Neural cell (in vitro differentiated cells): ENCODE measurements around the gene SYT6.

ENCODE experiments used
- EP300 ChIP-seq: fragments of 450-650 bp; conservative IDR thresholded peaks from 2 replicates; pipeline ENCODE4 v1.6.1; 2014; ENCODE audit warnings: antibody characterized with exemption, mild to moderate bottlenecking, moderate library complexity; ENCODE audit not compliant: poor library complexity, severe bottlenecking
- EZH2 ChIP-seq: fragments of 200-600, 300-800 bp; shearing (Covaris generic), sonication (generic); IDR thresholded peaks from 2 replicates; pipeline ENCODE4 v1.6.1; 2014; ENCODE audit warnings: antibody characterized with exemption, low read length, borderline replicate concordance, mild to moderate bottlenecking; ENCODE audit not compliant: insufficient read depth, poor library complexity, severe bottlenecking
- MXI1 ChIP-seq: fragments of 450-650 bp; conservative IDR thresholded peaks from 2 replicates; pipeline ENCODE4 v1.6.1; 2014; ENCODE audit warnings: antibody characterized with exemption, mild to moderate bottlenecking; ENCODE audit not compliant: poor library complexity, severe bottlenecking
- POLR2AphosphoS5 ChIP-seq: IDR thresholded peaks from 2 replicates; pipeline ENCODE4 v1.6.1; 2012
- RAD21 ChIP-seq: fragments of 450-650 bp; conservative IDR thresholded peaks from 2 replicates; pipeline ENCODE4 v1.6.1; 2014; ENCODE audit warnings: antibody characterized with exemption, mild to moderate bottlenecking, moderate library complexity
- SMC3 ChIP-seq: fragments of 450-650 bp; conservative IDR thresholded peaks from 2 replicates; pipeline ENCODE4 v1.6.1; 2014; ENCODE audit warnings: antibody characterized with exemption, mild to moderate bottlenecking, moderate library complexity; ENCODE audit not compliant: poor library complexity
- TAF1 ChIP-seq: IDR thresholded peaks from 2 replicates; pipeline ENCODE4 v1.6.1; 2012; ENCODE audit warnings: low read depth
- TF ChIP-seq, protein P1 (sequence below): fragments of 450-650 bp; IDR thresholded peaks from 2 replicates; pipeline ENCODE4 v1.5.1; 2014; ENCODE audit warnings: antibody characterized with exemption, mild to moderate bottlenecking, moderate library complexity; ENCODE audit not compliant: poor library complexity, severe bottlenecking
- TF ChIP-seq, protein P2 (sequence below): IDR thresholded peaks from 2 replicates; pipeline ENCODE4 v1.6.1; 2012; ENCODE audit warnings: borderline replicate concordance

DNA sequence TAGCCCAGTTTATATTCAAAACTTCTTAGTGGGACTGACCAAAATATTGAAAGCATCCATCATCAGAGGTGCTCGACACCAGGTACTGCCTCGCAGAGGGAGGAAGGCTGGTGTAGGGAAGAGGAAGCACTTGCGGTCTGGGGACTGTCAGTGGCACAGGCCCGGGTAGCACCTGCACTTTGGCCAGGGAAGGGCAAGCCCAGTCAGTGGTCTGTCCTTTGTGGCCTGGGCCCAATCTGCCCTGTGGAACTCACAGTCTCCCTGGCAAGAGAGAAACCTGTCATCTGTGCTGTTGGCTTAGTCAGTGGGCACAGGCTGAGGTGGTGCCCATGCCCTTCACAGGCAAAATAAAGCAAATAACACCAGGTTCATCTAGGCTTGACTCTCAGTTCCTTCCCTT lies 77.4 kb downstream of the SYT6 start:
- TF ChIP-seq, protein P1, sequence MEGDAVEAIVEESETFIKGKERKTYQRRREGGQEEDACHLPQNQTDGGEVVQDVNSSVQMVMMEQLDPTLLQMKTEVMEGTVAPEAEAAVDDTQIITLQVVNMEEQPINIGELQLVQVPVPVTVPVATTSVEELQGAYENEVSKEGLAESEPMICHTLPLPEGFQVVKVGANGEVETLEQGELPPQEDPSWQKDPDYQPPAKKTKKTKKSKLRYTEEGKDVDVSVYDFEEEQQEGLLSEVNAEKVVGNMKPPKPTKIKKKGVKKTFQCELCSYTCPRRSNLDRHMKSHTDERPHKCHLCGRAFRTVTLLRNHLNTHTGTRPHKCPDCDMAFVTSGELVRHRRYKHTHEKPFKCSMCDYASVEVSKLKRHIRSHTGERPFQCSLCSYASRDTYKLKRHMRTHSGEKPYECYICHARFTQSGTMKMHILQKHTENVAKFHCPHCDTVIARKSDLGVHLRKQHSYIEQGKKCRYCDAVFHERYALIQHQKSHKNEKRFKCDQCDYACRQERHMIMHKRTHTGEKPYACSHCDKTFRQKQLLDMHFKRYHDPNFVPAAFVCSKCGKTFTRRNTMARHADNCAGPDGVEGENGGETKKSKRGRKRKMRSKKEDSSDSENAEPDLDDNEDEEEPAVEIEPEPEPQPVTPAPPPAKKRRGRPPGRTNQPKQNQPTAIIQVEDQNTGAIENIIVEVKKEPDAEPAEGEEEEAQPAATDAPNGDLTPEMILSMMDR = no peak
- TF ChIP-seq RAD21 (no peak), EZH2 (no peak), EP300 (no peak), SMC3 (no peak), MXI1 (no peak), TAF1 (no peak), POLR2AphosphoS5 (no peak)
- TF ChIP-seq, protein P2, sequence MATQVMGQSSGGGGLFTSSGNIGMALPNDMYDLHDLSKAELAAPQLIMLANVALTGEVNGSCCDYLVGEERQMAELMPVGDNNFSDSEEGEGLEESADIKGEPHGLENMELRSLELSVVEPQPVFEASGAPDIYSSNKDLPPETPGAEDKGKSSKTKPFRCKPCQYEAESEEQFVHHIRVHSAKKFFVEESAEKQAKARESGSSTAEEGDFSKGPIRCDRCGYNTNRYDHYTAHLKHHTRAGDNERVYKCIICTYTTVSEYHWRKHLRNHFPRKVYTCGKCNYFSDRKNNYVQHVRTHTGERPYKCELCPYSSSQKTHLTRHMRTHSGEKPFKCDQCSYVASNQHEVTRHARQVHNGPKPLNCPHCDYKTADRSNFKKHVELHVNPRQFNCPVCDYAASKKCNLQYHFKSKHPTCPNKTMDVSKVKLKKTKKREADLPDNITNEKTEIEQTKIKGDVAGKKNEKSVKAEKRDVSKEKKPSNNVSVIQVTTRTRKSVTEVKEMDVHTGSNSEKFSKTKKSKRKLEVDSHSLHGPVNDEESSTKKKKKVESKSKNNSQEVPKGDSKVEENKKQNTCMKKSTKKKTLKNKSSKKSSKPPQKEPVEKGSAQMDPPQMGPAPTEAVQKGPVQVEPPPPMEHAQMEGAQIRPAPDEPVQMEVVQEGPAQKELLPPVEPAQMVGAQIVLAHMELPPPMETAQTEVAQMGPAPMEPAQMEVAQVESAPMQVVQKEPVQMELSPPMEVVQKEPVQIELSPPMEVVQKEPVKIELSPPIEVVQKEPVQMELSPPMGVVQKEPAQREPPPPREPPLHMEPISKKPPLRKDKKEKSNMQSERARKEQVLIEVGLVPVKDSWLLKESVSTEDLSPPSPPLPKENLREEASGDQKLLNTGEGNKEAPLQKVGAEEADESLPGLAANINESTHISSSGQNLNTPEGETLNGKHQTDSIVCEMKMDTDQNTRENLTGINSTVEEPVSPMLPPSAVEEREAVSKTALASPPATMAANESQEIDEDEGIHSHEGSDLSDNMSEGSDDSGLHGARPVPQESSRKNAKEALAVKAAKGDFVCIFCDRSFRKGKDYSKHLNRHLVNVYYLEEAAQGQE = no peak
